ENCODE measurements around the gene SORT1. TPM values are rescaled to one million over a fixed set of nuclear protein-coding genes. Genes with fewer than 3 reads are reported as not detected.
A peak's percentile ranks its signal among the peaks of the same experiment; 100 is the strongest.

The SORT1 gene
- polyA plus RNA-seq, 1 of the 3 experiments (the other 2 are of a cell fraction), result 8.5 TPM

- Histone ChIP-seq H2AFZ (ENCODE audit: low read depth) (no peak overlapping the region), H3K79me2 (ENCODE audit: insufficient read depth) (peaks cover 43% of the 10 kb centered on the region), H3K4me1 (ENCODE audit: control insufficient read depth in 1 of 2, insufficient read depth in 2 of 2, low read depth in 1 of 2, low read length in 1 of 2) (peaks cover 11 to 24% of the 10 kb centered on the region in 2 experiments; a peak in 3 of 4 replicates), H3K4me2 (no peak overlapping the region; the same call in 1 of the 2 replicates), H3K9ac (no peak overlapping the region), H3K36me3 (replicated peaks in 1 of 2; ENCODE audit: control insufficient read depth in 1 of 2, insufficient read depth in 2 of 2, low read length in 1 of 2) (no peaks in the 10 kb centered on the region), H3K27me3 (ENCODE audit: insufficient read depth) (no peaks in the 10 kb centered on the region), H3F3A (replicated peaks; ENCODE audit: insufficient read depth) (peaks cover 4% of the 10 kb centered on the region), H3K4me3 (ENCODE audit: low read depth in 2 of 2, low read length in 1 of 2) (no peak overlapping the region), H3K27ac (ENCODE audit: low read depth in 2 of 2, low read length in 1 of 2) (no peak overlapping the region), H3K9me2 (no peaks in the 10 kb centered on the region), H3K9me3 (no peaks in the 10 kb centered on the region), H4K20me1 (ENCODE audit: insufficient read depth) (no peaks in the 10 kb centered on the region)
- no peak for DNase-seq
- no peak for TF ChIP-seq MXI1 (IDR thresholded peaks at IDR 0.05; ENCODE audit: low read depth, low read length)
- TF ChIP-seq CHD2 (IDR thresholded peaks at IDR 0.05; ENCODE audit: low read length, partially characterized antibody), result no peak
- TF ChIP-seq GABPA (IDR thresholded peaks at IDR 0.05; ENCODE audit: low read depth), result no peak
- TF ChIP-seq SMC3 (IDR thresholded peaks at IDR 0.05; ENCODE audit: low read depth, low read length), result no peak
- no peak for TF ChIP-seq EZH2phosphoT487 (IDR thresholded peaks at IDR 0.05; ENCODE audit: borderline replicate concordance, low read depth)
- no peak for TF ChIP-seq YY1 (IDR thresholded peaks at IDR 0.05; ENCODE audit: low read depth)
- CTCF ChIA-PET, result interaction anchor here (0.5 to 0.8 kb wide), 2 partner anchors 140 to 418 kb away, joined by 3 read pairs; no protein-coding TSS in a partner anchor
- POLR2A ChIA-PET, result no interaction called here
- 89% methylated on average over 10 of the region's 10 CpGs for WGBS (ENCODE audit: low lambda C conversion rate)
Observed at GRCh38 chr1:109392788-109393616, 4.7 kb downstream of the SORT1 start.

DNA sequence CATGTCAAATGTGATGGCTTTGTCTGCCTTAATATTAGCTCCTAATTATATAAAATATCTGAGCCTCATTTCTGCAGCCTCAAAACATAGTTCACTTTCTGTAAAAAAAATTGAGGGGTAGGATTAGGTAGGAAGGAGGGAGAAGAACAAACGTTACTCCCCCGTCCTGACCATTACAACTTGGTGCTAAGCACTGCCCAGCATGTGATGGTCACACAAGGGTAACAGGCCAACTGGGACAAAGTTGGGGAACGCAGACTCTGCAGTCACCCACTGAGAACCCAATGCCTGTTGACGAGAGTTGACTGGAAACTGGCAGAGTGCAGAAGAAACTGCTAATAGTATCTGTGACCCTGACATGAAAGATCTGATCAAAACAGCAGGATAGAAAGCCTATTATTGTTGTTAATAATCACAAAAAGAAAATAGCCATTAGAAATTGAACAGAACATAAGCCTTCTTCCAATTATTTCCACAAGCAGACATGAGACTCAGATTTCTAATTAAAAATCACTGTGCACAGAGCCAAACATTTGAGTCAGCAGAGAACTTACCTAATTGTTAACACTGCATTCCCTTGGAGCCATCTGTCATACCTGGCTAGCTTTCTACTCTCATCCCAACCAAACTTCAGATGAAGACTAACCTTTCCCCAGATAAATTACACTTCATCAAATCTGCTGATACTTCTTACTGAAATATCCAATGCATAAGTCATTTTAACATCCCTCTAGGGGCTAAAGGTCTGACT lies 5.5 kb downstream of the SORT1 start:
- H3K9me2 ChIP-seq, result no peaks in the 10 kb centered on the region
- no peaks in the 10 kb centered on the region for H3K27me3 ChIP-seq (ENCODE audit: insufficient read depth)
- no peaks in the 10 kb centered on the region for H3K36me3 ChIP-seq (replicated peaks in 1 of 2; ENCODE audit: control insufficient read depth in 1 of 2, insufficient read depth in 2 of 2, low read length in 1 of 2)
- H3K4me1 ChIP-seq (ENCODE audit: control insufficient read depth in 1 of 2, insufficient read depth in 2 of 2, low read depth in 1 of 2, low read length in 1 of 2), result peaks cover 11 to 24% of the 10 kb centered on the region in 2 experiments; a peak in 3 of 4 replicates
- peaks cover 43% of the 10 kb centered on the region for H3K79me2 ChIP-seq (ENCODE audit: insufficient read depth)
- no peak overlapping the region for H2AFZ ChIP-seq (ENCODE audit: low read depth)
- peak overlapping the region in 1 of 2 experiments; percentile 53; a peak in 1 of 4 replicates for H3K27ac ChIP-seq (ENCODE audit: low read depth in 2 of 2, low read length in 1 of 2)
- CTCF ChIA-PET, result interaction anchor here (0.5 to 2.3 kb wide), 3 partner anchors 10 to 418 kb away, joined by 3 to 8 read pairs (median 7); no protein-coding TSS in a partner anchor
- no peak overlapping the region for H3K4me2 ChIP-seq
- no peaks in the 10 kb centered on the region for H3K9me3 ChIP-seq
- no peaks in the 10 kb centered on the region for H4K20me1 ChIP-seq (ENCODE audit: insufficient read depth)
- no peak for DNase-seq
- H3F3A ChIP-seq (replicated peaks; ENCODE audit: insufficient read depth), result peaks cover 4% of the 10 kb centered on the region
- POLR2A ChIA-PET, result no interaction called here
- WGBS (ENCODE audit: low lambda C conversion rate), result 95% methylated on average over 4 of the region's 4 CpGs
- H3K4me3 ChIP-seq (ENCODE audit: low read depth in 2 of 2, low read length in 1 of 2), result no peak overlapping the region
- TF ChIP-seq NRF1 (IDR thresholded peaks at IDR 0.05; ENCODE audit: low read depth, low read length) (no peak), JUND (IDR thresholded peaks at IDR 0.05) (no peak), RCOR1 (IDR thresholded peaks at IDR 0.05; ENCODE audit: low read length) (no peak), CTCF (IDR thresholded peaks at IDR 0.05) (no peak), TEAD4 (IDR thresholded peaks at IDR 0.05; ENCODE audit: borderline replicate concordance, insufficient read depth) (no peak)
- H3K9ac ChIP-seq, result no peak overlapping the region
